Effector memory CD4-positive, alpha-beta T cell (primary cell): Measurements from ENCODE around the gene DHX35.
A peak's percentile ranks its signal among the peaks of the same experiment; 100 is the strongest.

Source experiments
- DNase-seq, 3 donors: peaks; one replicate each; pipeline ENCODE4 v3.0.0-alpha.2; 2020
- H3K27ac ChIP-seq: 2 replicates; pipeline ENCODE4 v1.7.0; 2013; ENCODE audit warnings: mild to moderate bottlenecking, low read length, moderate library complexity; ENCODE audit not compliant: insufficient read depth, poor library complexity, severe bottlenecking
- H3K27me3 ChIP-seq: replicated peaks from 2 replicates; pipeline ENCODE4 v1.7.0; 2013; ENCODE audit warnings: mild to moderate bottlenecking, low read length; ENCODE audit not compliant: insufficient read depth, control insufficient read depth, poor library complexity, severe bottlenecking
- H3K36me3 ChIP-seq: 2 replicates; pipeline ENCODE4 v1.7.0; 2013; ENCODE audit warnings: mild to moderate bottlenecking, low read length, moderate library complexity; ENCODE audit not compliant: control insufficient read depth, insufficient read depth
- H3K4me1 ChIP-seq: 2 replicates; pipeline ENCODE4 v1.7.0; 2013; ENCODE audit warnings: low read length, mild to moderate bottlenecking; ENCODE audit not compliant: control insufficient read depth, insufficient read depth, poor library complexity, severe bottlenecking
- H3K4me3 ChIP-seq: 2 replicates; pipeline ENCODE4 v1.7.0; 2013; ENCODE audit warnings: low read length, low read depth, mild to moderate bottlenecking; ENCODE audit not compliant: insufficient read depth, poor library complexity, severe bottlenecking
- H3K9me3 ChIP-seq: 2 replicates; pipeline ENCODE4 v1.7.0; 2013; ENCODE audit warnings: mild to moderate bottlenecking, low read length, moderate library complexity; ENCODE audit not compliant: control insufficient read depth

The DHX35 gene

GRCh38 chr20:39066471-39067242, 104.5 kb downstream of the DHX35 start:
- Histone ChIP-seq H3K36me3 (no peaks in the 10 kb centered on the region), H3K27me3 (no peaks in the 10 kb centered on the region), H3K4me3 (no peak overlapping the region), H3K27ac (no peak overlapping the region), H3K4me1 (no peaks in the 10 kb centered on the region), H3K9me3 (no peaks in the 10 kb centered on the region)
- DNase-seq = no peak

GRCh38 chr20:39067526-39068216, 105.5 kb downstream of the DHX35 start:
- no peaks in the 10 kb centered on the region for H3K36me3 ChIP-seq
- no peaks in the 10 kb centered on the region for H3K9me3 ChIP-seq
- DNase-seq = no peak
- H3K4me1 ChIP-seq = no peaks in the 10 kb centered on the region
- no peaks in the 10 kb centered on the region for H3K27me3 ChIP-seq
- H3K27ac ChIP-seq = no peak overlapping the region
- no peak overlapping the region for H3K4me3 ChIP-seq

GRCh38 chr20:39069976-39070375, 107.8 kb downstream of the DHX35 start:
- no peak overlapping the region for H3K4me3 ChIP-seq
- no peak for DNase-seq
- no peak overlapping the region for H3K27ac ChIP-seq

GRCh38 chr20:39070484-39071231, 108.5 kb downstream of the DHX35 start:
- no peak for DNase-seq
- Histone ChIP-seq H3K27ac (no peak overlapping the region), H3K36me3 (no peaks in the 10 kb centered on the region)

More at GRCh38 chr20:39069976-39070375, 107.8 kb downstream of the DHX35 start:
- Histone ChIP-seq H3K4me1 (no peaks in the 10 kb centered on the region), H3K9me3 (no peaks in the 10 kb centered on the region), H3K27me3 (no peaks in the 10 kb centered on the region), H3K36me3 (no peaks in the 10 kb centered on the region)

GRCh38 chr20:39072132-39072531, 110.0 kb downstream of the DHX35 start:
- H3K4me1 ChIP-seq = no peaks in the 10 kb centered on the region
- no peaks in the 10 kb centered on the region for H3K9me3 ChIP-seq
- H3K4me3 ChIP-seq = no peak overlapping the region
- H3K27ac ChIP-seq = no peak overlapping the region
- H3K27me3 ChIP-seq = no peaks in the 10 kb centered on the region
- no peak for DNase-seq
- H3K36me3 ChIP-seq = no peaks in the 10 kb centered on the region

More at GRCh38 chr20:39070484-39071231, 108.5 kb downstream of the DHX35 start:
- H3K27me3 ChIP-seq = no peaks in the 10 kb centered on the region
- H3K9me3 ChIP-seq = no peaks in the 10 kb centered on the region
- H3K4me1 ChIP-seq = no peaks in the 10 kb centered on the region
- H3K4me3 ChIP-seq = no peak overlapping the region

- Histone ChIP-seq H3K27ac (no peak overlapping the region), H3K27me3 (no peaks in the 10 kb centered on the region), H3K36me3 (no peaks in the 10 kb centered on the region), H3K4me3 (no peak overlapping the region), H3K9me3 (no peaks in the 10 kb centered on the region), H3K4me1 (no peaks in the 10 kb centered on the region)
- DNase-seq = no peak
Observed at GRCh38 chr20:39072653-39073052, 110.5 kb downstream of the DHX35 start.

GRCh38 chr20:39075731-39076130, 113.6 kb downstream of the DHX35 start:
- Histone ChIP-seq H3K9me3 (no peaks in the 10 kb centered on the region), H3K4me3 (no peak overlapping the region), H3K4me1 (no peaks in the 10 kb centered on the region), H3K27ac (no peak overlapping the region), H3K36me3 (no peaks in the 10 kb centered on the region), H3K27me3 (no peaks in the 10 kb centered on the region)
- DNase-seq = no peak

- no peaks in the 10 kb centered on the region for H3K4me1 ChIP-seq
- no peaks in the 10 kb centered on the region for H3K9me3 ChIP-seq
- H3K4me3 ChIP-seq = no peak overlapping the region
- no peaks in the 10 kb centered on the region for H3K27me3 ChIP-seq
- no peak for DNase-seq
- H3K27ac ChIP-seq = no peak overlapping the region
- H3K36me3 ChIP-seq = no peaks in the 10 kb centered on the region
Observed at GRCh38 chr20:39076958-39077357, 114.8 kb downstream of the DHX35 start.

GRCh38 chr20:39080326-39080725, 118.2 kb downstream of the DHX35 start:
- Histone ChIP-seq H3K27ac (no peak overlapping the region), H3K4me1 (no peaks in the 10 kb centered on the region), H3K4me3 (no peak overlapping the region), H3K36me3 (no peaks in the 10 kb centered on the region), H3K9me3 (no peaks in the 10 kb centered on the region), H3K27me3 (no peaks in the 10 kb centered on the region)
- DNase-seq = no peak

- no peaks in the 10 kb centered on the region for H3K9me3 ChIP-seq
- peak; percentile 52 to 69 (median 53) for DNase-seq
Observed at GRCh38 chr20:39081255-39081654, 119.1 kb downstream of the DHX35 start.

More at GRCh38 chr20:39081255-39081654, 119.1 kb downstream of the DHX35 start:
- Histone ChIP-seq H3K4me1 (no peaks in the 10 kb centered on the region), H3K27ac (no peak overlapping the region), H3K27me3 (no peaks in the 10 kb centered on the region), H3K4me3 (no peak overlapping the region), H3K36me3 (no peaks in the 10 kb centered on the region)
